Activated CD4-positive, alpha-beta T cell treated with anti-CD3 and anti-CD28 coated beads, Interleukin-2, amount 50 U/mL, for 4 hours (primary cell): ENCODE results near the gene ITIH6.
A peak's percentile ranks its signal among the peaks of the same experiment; 100 is the strongest.
"Not testable (repeated sequence)": the region's sequence is repeated elsewhere in the genome, so short reads cannot be mapped to it uniquely, and the experiment has no call there.

Source experiments
- DNase-seq, 2 experiments: peaks; one replicate each; pipeline ENCODE4 v3.0.0-alpha.2; 2020

Gene ITIH6

GRCh38 chrX:54798137-54798536, at the start of gene ITIH6:
TSS of gene ITIH6 (minus strand) at chrX:54798255. CDS start at chrX:54798210, 45 bp downstream.
- DNase-seq, result no peak

- not testable (repeated sequence) for DNase-seq
Measured at GRCh38 chrX:54847700-54848099, 49.6 kb upstream of the ITIH6 start.

- no peak for DNase-seq
Measured at GRCh38 chrX:54843050-54843449, 45.0 kb upstream of the ITIH6 start.

- no peak for DNase-seq
Measured at GRCh38 chrX:54842607-54843006, 44.6 kb upstream of the ITIH6 start.

GRCh38 chrX:54841184-54841874, 43.3 kb upstream of the ITIH6 start:
- DNase-seq, result not testable (repeated sequence)

GRCh38 chrX:54838583-54838982, 40.5 kb upstream of the ITIH6 start:
- no peak for DNase-seq

GRCh38 chrX:54826598-54826997, 28.5 kb upstream of the ITIH6 start:
- DNase-seq, result no peak

- DNase-seq, result peak; percentile 30 to 40
Measured at GRCh38 chrX:54825716-54826438, 27.8 kb upstream of the ITIH6 start.

- no peak for DNase-seq
Measured at GRCh38 chrX:54824722-54825121, 26.7 kb upstream of the ITIH6 start.

- no peak for DNase-seq
Measured at GRCh38 chrX:54824195-54824594, 26.1 kb upstream of the ITIH6 start.

- no peak for DNase-seq
Measured at GRCh38 chrX:54821310-54821709, 23.3 kb upstream of the ITIH6 start.

- no peak for DNase-seq
Measured at GRCh38 chrX:54820737-54821136, 22.7 kb upstream of the ITIH6 start.

GRCh38 chrX:54819201-54819600, 21.1 kb upstream of the ITIH6 start:
- DNase-seq, result no peak

GRCh38 chrX:54818221-54818620, 20.2 kb upstream of the ITIH6 start:
- DNase-seq, result no peak

- no peak for DNase-seq
Measured at GRCh38 chrX:54817220-54817820, 19.3 kb upstream of the ITIH6 start.

- no peak for DNase-seq
Measured at GRCh38 chrX:54812306-54812705, 14.3 kb upstream of the ITIH6 start.

GRCh38 chrX:54811301-54811885, 13.3 kb upstream of the ITIH6 start:
- DNase-seq, result no peak

GRCh38 chrX:54810532-54810931, 12.5 kb upstream of the ITIH6 start:
- no peak for DNase-seq

- DNase-seq, result peak; percentile 76 to 84
Measured at GRCh38 chrX:54808605-54809483, 10.8 kb upstream of the ITIH6 start.

GRCh38 chrX:54808109-54808604, 10.1 kb upstream of the ITIH6 start:
- peak in 1 of 2 experiments; percentile 4 for DNase-seq

GRCh38 chrX:54807524-54808108, 9.6 kb upstream of the ITIH6 start, which contains the start of gene MAGED2:
TSS of gene MAGED2 (plus strand) at chrX:54807745. CDS start at chrX:54809332, 1,587 bp downstream.
- peak; percentile 18 to 27 for DNase-seq

GRCh38 chrX:54799046-54799445, 991 bp upstream of the ITIH6 start:
- DNase-seq, result no peak
